HAP-1 (cell line): ENCODE data around the gene ZDHHC1.

Experiments
- DNase-seq, 2 experiments: peaks; one replicate each; pipeline ENCODE4 v3.0.0-alpha.2; 2016 to 2020; ENCODE audit warnings: low spot score in 2 of 2
- H3K27me3 ChIP-seq: fragments of 250-450 bp; sonication (Bioruptor Pico); 2 replicates; pipeline ENCODE4 v1.5.1; 2020; ENCODE audit warnings: low read depth, mild to moderate bottlenecking, moderate library complexity
- H3K36me3 ChIP-seq: fragments of 250-450 bp; sonication (Bioruptor Pico); replicated peaks from 2 replicates; pipeline ENCODE4 v1.5.1; 2020; ENCODE audit warnings: mild to moderate bottlenecking
- H3K4me1 ChIP-seq: fragments of 250-450 bp; sonication (Bioruptor Pico); 2 replicates; pipeline ENCODE4 v1.5.1; 2020; ENCODE audit warnings: mild to moderate bottlenecking
- H3K4me3 ChIP-seq: fragments of 250-450 bp; sonication (Bioruptor Pico); 2 replicates; pipeline ENCODE4 v1.5.1; 2020; ENCODE audit warnings: mild to moderate bottlenecking, moderate library complexity
- H3K9me3 ChIP-seq: fragments of 250-450 bp; sonication (Bioruptor Pico); 2 replicates; pipeline ENCODE4 v1.5.1; 2020; ENCODE audit warnings: mild to moderate bottlenecking, moderate library complexity
- in situ Hi-C: fragments of 300-500 bp; cut with MboI; formaldehyde crosslinking; loops from 3 replicates; pipeline ENCODE4 v1.14.3; 2020; ENCODE audit warnings: low sequenced_read_pairs, inconsistent platforms, mixed read lengths

The ZDHHC1 gene, protein sequence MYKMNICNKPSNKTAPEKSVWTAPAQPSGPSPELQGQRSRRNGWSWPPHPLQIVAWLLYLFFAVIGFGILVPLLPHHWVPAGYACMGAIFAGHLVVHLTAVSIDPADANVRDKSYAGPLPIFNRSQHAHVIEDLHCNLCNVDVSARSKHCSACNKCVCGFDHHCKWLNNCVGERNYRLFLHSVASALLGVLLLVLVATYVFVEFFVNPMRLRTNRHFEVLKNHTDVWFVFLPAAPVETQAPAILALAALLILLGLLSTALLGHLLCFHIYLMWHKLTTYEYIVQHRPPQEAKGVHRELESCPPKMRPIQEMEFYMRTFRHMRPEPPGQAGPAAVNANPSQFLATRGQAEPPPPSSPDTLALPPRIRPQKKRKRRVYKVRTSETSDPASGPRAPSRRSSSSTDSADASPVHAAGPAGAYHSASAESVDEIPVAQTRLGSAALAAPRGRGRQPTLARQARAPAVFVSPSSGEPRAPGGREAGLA

GRCh38 chr16:67415872-67416793, at the start of gene ZDHHC1:
Gene ZDHHC1, minus strand, starts transcription at chr16:67416477. Its CDS starts 8,702 bp downstream, at chr16:67407775.
- peak within 1 kb of the TSS; percentile 51 for H3K4me3 ChIP-seq
- DNase-seq = peak; percentile 35 to 81
- H3K9me3 ChIP-seq = no peaks in the 10 kb centered on the region
- H3K4me1 ChIP-seq = peaks cover 16% of the 10 kb centered on the region
- in situ Hi-C loops = no loop called here
- no peaks in the 10 kb centered on the region for H3K36me3 ChIP-seq
- H3K27me3 ChIP-seq = no peaks in the 10 kb centered on the region

DNA sequence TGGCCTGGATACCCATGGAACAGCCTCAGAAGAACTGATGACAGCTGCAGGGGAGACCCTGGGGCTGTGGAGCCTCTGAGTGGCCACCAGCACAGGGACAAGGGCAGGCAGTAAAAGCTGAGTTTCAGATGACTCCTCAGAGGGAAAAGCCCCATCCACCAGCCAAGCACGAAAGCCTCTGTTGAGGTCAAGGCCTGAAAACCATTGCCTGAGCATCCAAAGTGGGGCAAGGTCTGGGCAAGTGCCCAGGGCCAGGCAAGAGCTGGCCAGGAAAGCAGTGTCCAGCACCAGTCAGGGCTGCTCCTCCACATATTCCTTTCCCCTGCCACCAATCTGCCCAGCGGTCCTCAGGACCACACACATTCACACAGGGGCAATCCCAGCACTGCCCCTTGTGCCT, 48.3 kb upstream of the ZDHHC1 start:
- H3K36me3 ChIP-seq = no peaks in the 10 kb centered on the region
- peaks cover 4% of the 10 kb centered on the region; the same call in 1 of the 2 replicates for H3K4me1 ChIP-seq
- DNase-seq = no peak
- H3K9me3 ChIP-seq = no peaks in the 10 kb centered on the region
- no peaks in the 10 kb centered on the region for H3K27me3 ChIP-seq
- H3K4me3 ChIP-seq = no peak overlapping the region
- in situ Hi-C loops = loop anchor here (10.0 kb wide), 1 partner anchor 490 kb away; no protein-coding TSS in a partner anchor

DNA sequence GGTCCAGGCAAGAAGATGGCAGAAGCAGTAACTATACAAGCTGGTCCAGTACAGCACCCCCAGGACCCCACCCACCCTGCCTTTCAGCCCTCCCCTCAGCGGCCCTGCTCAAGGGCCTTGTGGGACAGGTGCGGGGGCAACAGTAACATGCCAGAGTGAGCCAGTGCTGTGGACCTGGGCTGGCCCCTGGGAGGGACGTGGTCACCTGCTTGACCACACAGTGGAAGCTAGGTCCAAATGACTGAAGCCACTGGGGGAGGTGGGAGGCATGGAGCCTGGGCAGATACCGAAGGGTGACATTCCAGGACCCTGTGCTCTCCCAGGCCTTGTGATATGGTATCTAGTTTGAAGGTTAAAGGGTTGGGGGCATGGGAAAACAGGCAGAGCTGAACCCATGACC, 47.4 kb upstream of the ZDHHC1 start:
- Histone ChIP-seq H3K4me1 (peaks cover 4% of the 10 kb centered on the region; the same call in 1 of the 2 replicates), H3K9me3 (no peaks in the 10 kb centered on the region), H3K4me3 (no peak overlapping the region), H3K27me3 (no peaks in the 10 kb centered on the region), H3K36me3 (no peaks in the 10 kb centered on the region)
- no peak for DNase-seq
- in situ Hi-C loops = loop anchor here (10.0 kb wide), 1 partner anchor 489 kb away; no protein-coding TSS in a partner anchor

GRCh38 chr16:67463059-67463458, 46.8 kb upstream of the ZDHHC1 start:
- Histone ChIP-seq H3K4me1 (peaks cover 4% of the 10 kb centered on the region; the same call in 1 of the 2 replicates), H3K4me3 (no peak overlapping the region)

GRCh38 chr16:67462279-67462655, 46.0 kb upstream of the ZDHHC1 start:
- H3K9me3 ChIP-seq = no peaks in the 10 kb centered on the region
- no peak overlapping the region for H3K4me3 ChIP-seq
- in situ Hi-C loops = loop anchor here (10.0 kb wide), 1 partner anchor 487 kb away; no protein-coding TSS in a partner anchor
- H3K36me3 ChIP-seq = no peaks in the 10 kb centered on the region
- no peaks in the 10 kb centered on the region for H3K27me3 ChIP-seq
- DNase-seq = no peak
- peaks cover 4% of the 10 kb centered on the region; the same call in 1 of the 2 replicates for H3K4me1 ChIP-seq

More at GRCh38 chr16:67463059-67463458, 46.8 kb upstream of the ZDHHC1 start:
- in situ Hi-C loops = loop anchor here (10.0 kb wide), 1 partner anchor 488 kb away; no protein-coding TSS in a partner anchor
- H3K36me3 ChIP-seq = no peaks in the 10 kb centered on the region
- DNase-seq = no peak
- no peaks in the 10 kb centered on the region for H3K9me3 ChIP-seq
- no peaks in the 10 kb centered on the region for H3K27me3 ChIP-seq

DNA sequence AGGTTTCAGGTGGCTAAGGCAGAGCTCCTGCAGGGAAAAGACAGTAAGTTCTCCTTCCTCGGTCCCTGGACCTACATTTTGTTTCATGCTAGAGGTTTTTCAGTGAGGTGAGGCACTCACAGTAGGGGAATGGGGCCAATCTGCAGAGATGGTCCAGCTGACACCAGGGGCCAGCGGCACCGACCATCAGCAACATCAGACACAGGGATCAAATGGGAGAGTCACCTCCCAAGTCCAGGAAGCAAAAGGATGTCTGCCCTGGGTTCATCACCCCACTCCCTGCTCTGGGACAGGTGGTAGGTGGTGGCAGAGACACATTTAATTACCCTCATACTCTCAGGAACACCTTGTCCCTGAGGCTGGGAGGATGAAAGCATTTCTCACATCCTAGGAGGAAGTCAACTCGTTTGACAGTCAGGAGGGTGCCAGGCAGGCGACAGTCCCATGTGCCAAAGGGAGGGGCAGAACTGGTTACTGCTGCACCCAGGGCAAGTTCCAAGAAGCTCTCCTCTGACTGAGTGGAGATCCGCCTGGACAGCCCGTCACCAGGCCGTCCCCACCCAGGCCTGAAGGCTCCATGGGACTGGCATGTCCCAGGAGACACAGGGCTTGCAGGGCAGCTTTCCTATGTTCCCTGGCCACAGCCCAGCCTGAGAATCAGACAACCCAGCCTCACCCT, 45.5 kb upstream of the ZDHHC1 start:
- Histone ChIP-seq H3K4me1 (peaks cover 3% of the 10 kb centered on the region; the same call in 1 of the 2 replicates), H3K36me3 (no peaks in the 10 kb centered on the region), H3K27me3 (no peaks in the 10 kb centered on the region), H3K4me3 (no peak overlapping the region), H3K9me3 (no peaks in the 10 kb centered on the region)
- in situ Hi-C loops = loop anchor here (10.0 kb wide), 1 partner anchor 487 kb away; no protein-coding TSS in a partner anchor
- no peak for DNase-seq

- Histone ChIP-seq H3K9me3 (no peaks in the 10 kb centered on the region), H3K4me3 (no peak overlapping the region), H3K4me1 (no peaks in the 10 kb centered on the region), H3K27me3 (no peaks in the 10 kb centered on the region), H3K36me3 (no peaks in the 10 kb centered on the region)
- in situ Hi-C loops = loop anchor here (10.0 kb wide), 1 partner anchor 486 kb away; no protein-coding TSS in a partner anchor
- DNase-seq = no peak
Measured at GRCh38 chr16:67460961-67461360, 44.7 kb upstream of the ZDHHC1 start.

DNA sequence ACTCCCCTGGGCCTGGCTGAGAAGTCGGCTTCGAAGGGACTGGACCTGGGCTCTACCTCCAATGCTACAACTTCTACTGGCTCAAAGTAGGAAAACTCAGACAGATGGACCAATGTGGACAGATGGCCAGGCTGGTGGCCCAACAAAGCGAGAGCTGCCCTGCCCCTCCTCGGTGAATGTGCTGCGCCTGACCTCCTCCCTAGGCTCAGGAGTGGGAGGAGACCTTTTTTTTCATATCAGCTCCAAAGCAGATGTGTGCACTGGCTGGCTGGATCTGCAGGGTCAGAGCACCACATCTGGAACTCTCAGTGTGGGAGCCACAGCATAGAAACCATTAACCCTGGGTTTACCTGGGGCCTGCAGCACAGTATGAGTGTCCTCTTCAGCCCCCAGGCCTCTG, 43.9 kb upstream of the ZDHHC1 start:
- no peaks in the 10 kb centered on the region for H3K27me3 ChIP-seq
- in situ Hi-C loops = loop anchor here (10.0 kb wide), 1 partner anchor 485 kb away; no protein-coding TSS in a partner anchor
- no peak for DNase-seq
- no peaks in the 10 kb centered on the region for H3K9me3 ChIP-seq
- no peaks in the 10 kb centered on the region for H3K36me3 ChIP-seq
- no peak overlapping the region for H3K4me3 ChIP-seq
- no peaks in the 10 kb centered on the region for H3K4me1 ChIP-seq

- no peaks in the 10 kb centered on the region for H3K4me1 ChIP-seq
Measured at GRCh38 chr16:67459861-67460150, 43.5 kb upstream of the ZDHHC1 start.

GRCh38 chr16:67459066-67459860, 43.0 kb upstream of the ZDHHC1 start:
- in situ Hi-C loops = no loop called here

More at GRCh38 chr16:67459861-67460150, 43.5 kb upstream of the ZDHHC1 start:
- H3K9me3 ChIP-seq = no peaks in the 10 kb centered on the region
- no peaks in the 10 kb centered on the region for H3K27me3 ChIP-seq
- H3K4me3 ChIP-seq = no peak overlapping the region
- no peaks in the 10 kb centered on the region for H3K36me3 ChIP-seq
- in situ Hi-C loops = loop anchor here (10.0 kb wide), 1 partner anchor 485 kb away; no protein-coding TSS in a partner anchor
- DNase-seq = no peak

GRCh38 chr16:67458121-67458641, 41.9 kb upstream of the ZDHHC1 start:
- Histone ChIP-seq H3K27me3 (no peaks in the 10 kb centered on the region), H3K4me3 (no peak overlapping the region), H3K4me1 (no peaks in the 10 kb centered on the region), H3K36me3 (no peaks in the 10 kb centered on the region), H3K9me3 (no peaks in the 10 kb centered on the region)
- DNase-seq = no peak
- in situ Hi-C loops = no loop called here

More at GRCh38 chr16:67459066-67459860, 43.0 kb upstream of the ZDHHC1 start:
- no peaks in the 10 kb centered on the region for H3K36me3 ChIP-seq
- H3K9me3 ChIP-seq = no peaks in the 10 kb centered on the region
- H3K4me1 ChIP-seq = no peaks in the 10 kb centered on the region
- no peak overlapping the region for H3K4me3 ChIP-seq
- DNase-seq = no peak
- no peaks in the 10 kb centered on the region for H3K27me3 ChIP-seq

- Histone ChIP-seq H3K4me1 (no peaks in the 10 kb centered on the region), H3K4me3 (no peak overlapping the region), H3K36me3 (no peaks in the 10 kb centered on the region), H3K9me3 (no peaks in the 10 kb centered on the region), H3K27me3 (no peaks in the 10 kb centered on the region)
- in situ Hi-C loops = no loop called here
- DNase-seq = no peak
Measured at GRCh38 chr16:67457611-67458010, 41.3 kb upstream of the ZDHHC1 start.
